Smooth muscle cell (in vitro differentiated cells): ENCODE data around the gene UGT8. TPM values are rescaled to one million over a fixed set of nuclear protein-coding genes. Genes with fewer than 3 reads are reported as not detected.
"Not testable (repeated sequence)": the region's sequence is repeated elsewhere in the genome, so short reads cannot be mapped to it uniquely, and the experiment has no call there.

Experiments used
- DNase-seq: peaks from one replicate; lab custom pipeline; 2025; ENCODE audit not compliant: unreplicated experiment; lab: John Stamatoyannopoulos, UW
- H2AFZ ChIP-seq: fragments of 200-600 bp; sonication (generic); 2 replicates; pipeline ENCODE4 v1.6.0; 2016; ENCODE audit warnings: antibody characterized with exemption, low read depth, mild to moderate bottlenecking
- H3F3A ChIP-seq: fragments of 200-600 bp; sonication (generic); 2 replicates; pipeline ENCODE4 v1.6.0; 2017; ENCODE audit warnings: antibody characterized with exemption, low read depth
- H3K27ac ChIP-seq: fragments of 200-600 bp; sonication (generic); 2 replicates; pipeline ENCODE4 v1.5.1; 2016; ENCODE audit warnings: low read depth, mild to moderate bottlenecking
- H3K27me3 ChIP-seq: fragments of 200-600 bp; sonication (generic); 2 replicates; pipeline ENCODE4 v1.6.1; 2016; ENCODE audit warnings: low read depth, mild to moderate bottlenecking
- H3K36me3 ChIP-seq: fragments of 200-600 bp; sonication (generic); 2 replicates; pipeline ENCODE4 v1.5.1; 2016; ENCODE audit warnings: low read depth
- H3K4me1 ChIP-seq: fragments of 200-600 bp; sonication (generic); 2 replicates; pipeline ENCODE4 v1.5.1; 2016; ENCODE audit warnings: low read depth
- H3K4me2 ChIP-seq: fragments of 200-600 bp; sonication (generic); 2 replicates; pipeline ENCODE4 v1.6.0; 2016; ENCODE audit warnings: mild to moderate bottlenecking
- H3K4me3 ChIP-seq: fragments of 200-600 bp; sonication (generic); 2 replicates; pipeline ENCODE4 v1.5.1; 2016; ENCODE audit warnings: mild to moderate bottlenecking
- H3K79me2 ChIP-seq: fragments of 200-600 bp; sonication (generic); 2 replicates; pipeline ENCODE4 v1.6.0; 2016; ENCODE audit warnings: low read depth, mild to moderate bottlenecking
- H3K9ac ChIP-seq: fragments of 200-600 bp; sonication (generic); 2 replicates; pipeline ENCODE4 v1.6.0; 2016; ENCODE audit warnings: low read depth
- H3K9me3 ChIP-seq: fragments of 200-600 bp; sonication (generic); replicated peaks from 2 replicates; pipeline ENCODE4 v1.5.1; 2016; ENCODE audit warnings: low read depth
- H4K20me1 ChIP-seq: fragments of 200-600 bp; sonication (generic); 2 replicates; pipeline ENCODE4 v1.6.0; 2016; ENCODE audit warnings: low read depth
- CTCF ChIP-seq: fragments of 200-600 bp; sonication (generic); IDR thresholded peaks from 2 replicates; pipeline ENCODE4 v1.5.1; 2017; ENCODE audit warnings: borderline replicate concordance, mild to moderate bottlenecking, antibody characterized with exemption; ENCODE audit not compliant: insufficient read depth, poor library complexity, severe bottlenecking
- WGBS: methylation state at CpG from one replicate; pipeline ENCODE4 v1.1.7; 2016; ENCODE audit warnings: low lambda C conversion rate; 5-methylcytosine and 5-hydroxymethylcytosine counted together
- polyA plus RNA-seq: library from polyadenylated mRNA; unstranded; fragments of >200 nt; fragmentation: Nextera tagmentation; extraction: Ambion mirVana; gene quantifications from 2 replicates; pipeline ENCODE4 v1.2.1, GENCODE V29; 2016
- total RNA-seq: library from RNA; depleted of rRNA; stranded (reverse); fragments of >200 nt; gene quantifications from 2 replicates; pipeline ENCODE4 v1.2.3, GENCODE V29; 2014

UGT8 gene
- total and polyA plus RNA-seq, 2 experiments from 2014 or later, result not detected

GRCh38 chr4:114613560-114613959 is 15.0 kb downstream of the UGT8 start:
- no peaks in the 10 kb centered on the region for H3K36me3 ChIP-seq
- DNase-seq, result no peak
- H3K27ac ChIP-seq, result no peak overlapping the region
- no peaks in the 10 kb centered on the region for H3K27me3 ChIP-seq
- H3K4me3 ChIP-seq, result no peak overlapping the region
- no peak overlapping the region for H3K9ac ChIP-seq
- H4K20me1 ChIP-seq, result no peaks in the 10 kb centered on the region
- H3K9me3 ChIP-seq, result no peaks in the 10 kb centered on the region
- no peak for TF ChIP-seq CTCF
- H3K4me2 ChIP-seq, result no peak overlapping the region
- no peak overlapping the region for H2AFZ ChIP-seq
- WGBS, result 58% methylated on average over 4 of the region's 4 CpGs
- no peaks in the 10 kb centered on the region for H3F3A ChIP-seq
- no peaks in the 10 kb centered on the region for H3K79me2 ChIP-seq
- no peaks in the 10 kb centered on the region for H3K4me1 ChIP-seq

GRCh38 chr4:114615435-114615834 is 16.8 kb downstream of the UGT8 start:
- Histone ChIP-seq H4K20me1 (no peaks in the 10 kb centered on the region), H3K4me1 (no peaks in the 10 kb centered on the region), H3K9ac (no peak overlapping the region), H3F3A (no peaks in the 10 kb centered on the region), H3K4me3 (no peak overlapping the region), H3K79me2 (no peaks in the 10 kb centered on the region), H3K27ac (no peak overlapping the region), H3K9me3 (no peaks in the 10 kb centered on the region), H2AFZ (no peak overlapping the region), H3K27me3 (no peaks in the 10 kb centered on the region), H3K4me2 (no peak overlapping the region), H3K36me3 (no peaks in the 10 kb centered on the region)
- no peak for DNase-seq
- no peak for TF ChIP-seq CTCF
- WGBS, result 86% methylated on average over 3 of the region's 3 CpGs

GRCh38 chr4:114616036-114616435 is 17.4 kb downstream of the UGT8 start:
- H3K4me3 ChIP-seq, result not testable (repeated sequence)

GRCh38 chr4:114626196-114626595 is 27.6 kb downstream of the UGT8 start:
- Histone ChIP-seq H3F3A (no peaks in the 10 kb centered on the region), H3K79me2 (no peaks in the 10 kb centered on the region), H3K4me1 (no peaks in the 10 kb centered on the region), H4K20me1 (no peaks in the 10 kb centered on the region), H3K9ac (no peak overlapping the region), H2AFZ (no peak overlapping the region), H3K4me2 (no peak overlapping the region), H3K27ac (no peak overlapping the region), H3K27me3 (no peaks in the 10 kb centered on the region), H3K36me3 (no peaks in the 10 kb centered on the region), H3K4me3 (no peak overlapping the region), H3K9me3 (no peaks in the 10 kb centered on the region)
- 91% methylated on average over 2 of the region's 2 CpGs for WGBS
- TF ChIP-seq CTCF, result no peak
- no peak for DNase-seq

More at GRCh38 chr4:114616036-114616435, 17.4 kb downstream of the UGT8 start:
- H3K4me2 ChIP-seq, H3K36me3 ChIP-seq, DNase-seq, H2AFZ ChIP-seq, H3K9ac ChIP-seq, H3F3A ChIP-seq, H3K27ac ChIP-seq, H3K9me3 ChIP-seq, H4K20me1 ChIP-seq, H3K4me1 ChIP-seq, H3K27me3 ChIP-seq, H3K79me2 ChIP-seq: not testable (repeated sequence)
- WGBS, result 94% methylated on average over 12 of the region's 12 CpGs
